ENCODE results near the gene FGFBP1.
"Not testable (repeated sequence)": the region's sequence is repeated elsewhere in the genome, so short reads cannot be mapped to it uniquely, and the experiment has no call there.

FGFBP1 gene

DNA sequence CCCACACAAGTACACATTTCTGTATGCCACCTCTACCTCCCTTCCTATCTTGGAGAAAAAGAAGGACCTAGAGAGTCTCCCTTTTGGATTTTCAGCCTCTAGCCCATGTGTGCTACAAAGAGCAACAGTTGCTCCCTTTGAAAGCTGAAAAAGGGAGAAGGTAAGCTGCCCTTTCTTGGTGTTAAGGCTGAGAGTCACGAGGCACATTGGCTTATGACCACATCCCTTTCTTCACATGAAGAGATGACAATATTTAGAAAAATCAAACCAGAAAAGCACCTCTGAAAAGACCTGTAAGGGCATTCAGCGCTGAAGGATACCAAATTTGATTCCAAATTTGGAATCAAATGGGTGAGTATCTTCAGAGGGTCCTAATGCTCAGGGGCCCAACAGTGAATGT is 6.4 kb upstream of the FGFBP1 start:
- no peak for DNase-seq

GRCh38 chr4:15942283-15942682 is 3.7 kb upstream of the FGFBP1 start:
- DNase-seq, result no peak

DNA sequence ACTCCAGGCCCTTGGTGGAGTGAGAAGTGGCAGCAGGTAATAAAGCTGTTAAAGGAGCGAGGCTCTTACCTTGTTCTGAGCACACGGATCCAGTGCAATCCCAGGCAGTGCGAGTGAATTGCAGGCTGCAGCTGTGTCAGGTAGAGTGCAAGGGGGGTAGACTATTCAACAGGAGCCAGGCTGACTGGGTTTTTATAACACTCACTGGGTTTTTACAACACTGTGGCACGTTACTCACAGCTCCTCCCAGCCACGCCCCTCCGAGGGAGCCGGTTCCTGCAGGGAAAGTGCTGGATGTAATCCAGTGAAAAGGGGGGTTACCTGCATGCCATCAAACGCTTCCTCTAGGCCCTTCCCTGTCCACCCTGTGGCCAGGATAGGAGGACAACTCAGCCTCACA is 358 bp downstream of the FGFBP1 start:
- no peak for DNase-seq

DNA sequence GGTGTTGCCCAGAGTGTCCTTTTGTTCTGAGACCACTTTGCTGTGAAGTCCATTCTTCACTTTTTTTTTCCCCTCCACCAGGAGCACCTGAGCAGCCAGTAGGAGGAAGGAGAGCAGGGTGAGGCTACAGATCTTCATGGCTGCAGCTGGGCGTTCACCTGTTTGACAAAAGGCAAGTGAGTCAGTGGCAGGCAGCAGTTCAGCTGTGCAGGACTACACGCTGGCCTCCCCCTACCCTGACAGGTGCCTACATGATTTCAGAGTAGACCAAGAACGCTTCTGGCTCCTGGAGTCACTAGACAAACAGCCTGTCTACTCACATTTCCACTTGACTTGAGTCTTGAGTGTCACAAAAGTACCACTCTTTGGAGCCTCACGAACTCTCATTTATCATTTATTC is 2.0 kb downstream of the FGFBP1 start:
- no peak for DNase-seq

GRCh38 chr4:15935504-15936402 is 2.8 kb downstream of the FGFBP1 start:
- DNase-seq, result no peak

- DNase-seq, result no peak
Measured at GRCh38 chr4:15934259-15934658, 4.3 kb downstream of the FGFBP1 start.

DNA sequence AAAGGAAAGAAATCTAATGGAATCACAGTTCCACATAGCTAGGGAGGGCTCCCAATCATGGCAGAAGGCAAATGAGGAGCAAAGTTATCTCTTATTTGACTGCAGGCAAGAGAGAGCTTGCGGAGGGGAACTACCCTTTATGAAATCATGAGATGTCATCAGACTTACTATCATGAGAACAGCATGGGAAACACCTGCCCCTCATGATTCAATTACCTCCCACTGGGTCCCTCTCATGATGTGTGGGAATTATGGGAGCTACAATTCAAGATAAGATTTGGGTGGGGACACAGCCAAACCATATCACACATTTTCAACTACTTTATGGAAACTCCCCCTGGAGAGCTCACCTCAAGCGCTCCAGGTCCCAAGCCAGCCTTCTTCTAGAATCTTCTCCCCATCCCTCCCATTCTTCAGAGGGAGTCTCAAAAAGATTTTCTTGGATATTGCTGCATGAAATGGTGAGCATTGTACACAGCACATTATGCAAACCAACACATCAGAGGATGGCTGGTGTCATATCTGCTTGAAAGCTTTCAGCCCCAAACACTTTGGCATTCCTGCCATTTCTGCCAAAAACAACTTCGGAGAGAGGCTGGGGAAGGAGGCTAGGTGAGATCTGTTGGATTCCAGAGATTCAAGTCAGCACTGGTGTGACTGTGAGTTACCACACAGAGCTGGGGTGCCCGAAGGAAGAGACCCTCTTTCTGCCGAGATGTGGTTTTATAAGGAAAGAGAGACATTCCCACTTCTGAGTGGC is 6.9 kb downstream of the FGFBP1 start:
- no peak for DNase-seq

- no peak for DNase-seq
Measured at GRCh38 chr4:15930314-15930713, 8.2 kb downstream of the FGFBP1 start.

- DNase-seq, result no peak
Measured at GRCh38 chr4:15929540-15929939, 9.0 kb downstream of the FGFBP1 start.

DNA sequence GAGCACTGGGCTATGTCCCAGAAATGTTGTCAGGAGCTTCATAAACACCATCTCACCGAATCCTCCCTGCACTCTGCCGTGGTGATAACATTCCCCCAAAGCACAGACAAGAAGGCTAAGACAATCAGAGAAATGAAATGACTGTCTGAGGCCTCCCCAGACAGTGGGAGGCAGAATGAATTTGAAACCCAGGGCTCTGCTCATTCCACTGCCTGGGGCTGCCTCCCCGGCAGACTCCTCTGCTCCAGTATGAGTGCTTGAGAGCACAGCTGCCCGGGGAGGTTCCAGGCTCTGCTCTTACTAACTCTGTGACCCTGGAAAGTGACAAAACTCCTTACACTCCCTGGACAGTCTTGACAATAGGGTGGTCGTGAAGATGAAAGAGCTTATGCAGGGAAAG is 9.7 kb downstream of the FGFBP1 start:
- no peak for DNase-seq

DNA sequence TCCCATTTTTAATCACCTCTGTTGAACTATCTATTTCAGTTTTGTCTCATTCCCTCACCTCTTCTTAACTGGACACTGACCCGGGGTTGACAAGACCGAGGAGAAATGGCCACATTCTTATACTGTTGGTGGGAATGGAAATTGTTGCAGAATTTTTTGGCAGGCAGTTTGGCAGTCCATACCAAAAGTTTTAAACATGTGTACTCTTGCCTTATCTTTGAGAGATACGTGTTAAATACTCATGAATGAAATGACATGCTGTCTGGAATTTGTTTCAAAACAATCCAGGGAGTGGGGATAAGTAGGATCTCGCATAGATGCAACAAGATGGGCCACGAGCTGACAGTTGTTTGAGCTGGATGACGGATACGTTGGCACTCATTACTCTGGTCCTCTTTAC is 12.1 kb downstream of the FGFBP1 start:
- DNase-seq, result no peak

DNA sequence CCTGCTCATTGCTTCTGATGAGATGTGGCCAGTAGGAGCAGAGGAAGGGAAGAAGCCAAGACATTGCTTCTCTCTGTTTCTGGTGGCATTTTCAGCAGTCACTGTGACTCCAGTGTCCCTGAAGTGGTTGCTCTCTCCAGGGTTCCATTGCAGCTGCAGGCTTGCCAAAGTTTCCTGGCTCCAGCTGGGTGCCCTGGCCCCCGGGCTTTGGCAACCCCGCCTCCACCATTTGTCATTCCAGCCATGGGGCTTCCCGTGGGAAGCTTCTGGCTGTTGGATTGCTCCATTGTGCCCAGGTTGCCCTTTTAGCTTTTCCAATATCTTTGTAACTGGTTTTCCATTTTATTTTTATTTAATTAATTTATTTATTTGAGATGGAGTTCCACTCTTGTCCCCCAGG is 12.7 kb downstream of the FGFBP1 start:
- DNase-seq, result no peak

DNA sequence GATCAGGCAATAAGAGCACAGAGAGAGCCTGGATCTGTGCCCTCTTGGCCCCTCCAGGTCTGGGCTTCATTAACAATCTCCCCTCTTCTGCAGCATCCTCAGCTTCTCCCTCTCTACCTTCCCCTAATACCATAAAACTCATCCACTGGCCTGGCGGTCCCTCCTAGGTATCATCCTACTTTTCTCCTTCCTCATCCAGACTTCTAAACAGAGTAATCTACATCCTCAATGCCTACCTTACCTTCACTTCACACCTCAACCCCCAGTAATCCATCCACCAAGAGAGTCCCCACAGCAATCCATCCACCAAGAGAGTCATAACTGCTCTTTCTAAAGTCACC is 17.0 kb downstream of the FGFBP1 start:
- no peak for DNase-seq

DNA sequence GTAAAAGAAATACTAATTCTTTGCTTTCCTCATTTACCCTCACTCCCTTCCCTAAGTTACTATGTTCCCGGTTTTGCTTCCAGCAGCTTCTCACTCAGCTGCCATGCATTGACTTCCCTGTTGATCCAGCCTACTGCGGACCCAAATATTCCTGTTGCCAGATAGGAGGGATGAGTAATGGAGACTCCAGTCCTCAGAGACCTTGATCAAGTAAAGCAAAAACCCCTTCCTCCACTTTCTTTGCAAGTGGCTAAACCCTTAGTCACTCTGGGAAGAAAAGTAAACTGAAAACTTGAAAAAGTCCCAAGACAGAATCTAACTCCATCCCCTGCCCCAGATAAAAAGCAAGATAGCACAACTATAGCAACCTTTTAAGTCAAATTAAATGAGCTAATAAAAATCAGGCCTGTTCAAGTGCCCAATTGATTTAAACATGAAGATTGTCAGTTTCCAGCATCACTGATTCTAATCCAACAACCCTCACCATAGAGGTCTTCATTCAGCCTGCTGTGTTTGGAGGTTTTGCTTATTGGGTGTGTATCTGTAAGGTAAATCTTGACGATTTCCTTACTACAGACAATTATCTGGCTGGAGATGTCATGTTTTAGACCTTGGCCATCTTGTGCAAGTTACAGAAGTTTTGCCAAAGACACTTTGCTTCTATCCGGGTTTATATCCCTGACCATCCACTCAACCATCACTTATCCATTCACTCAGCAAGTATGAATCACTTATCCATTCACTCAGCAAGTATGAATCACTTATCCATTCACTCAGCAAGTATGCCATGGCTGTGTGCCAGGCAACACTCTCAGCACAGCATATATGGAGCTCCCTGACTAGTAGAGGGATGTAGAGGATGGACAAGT is 17.6 kb downstream of the FGFBP1 start:
- DNase-seq, result no peak

DNA sequence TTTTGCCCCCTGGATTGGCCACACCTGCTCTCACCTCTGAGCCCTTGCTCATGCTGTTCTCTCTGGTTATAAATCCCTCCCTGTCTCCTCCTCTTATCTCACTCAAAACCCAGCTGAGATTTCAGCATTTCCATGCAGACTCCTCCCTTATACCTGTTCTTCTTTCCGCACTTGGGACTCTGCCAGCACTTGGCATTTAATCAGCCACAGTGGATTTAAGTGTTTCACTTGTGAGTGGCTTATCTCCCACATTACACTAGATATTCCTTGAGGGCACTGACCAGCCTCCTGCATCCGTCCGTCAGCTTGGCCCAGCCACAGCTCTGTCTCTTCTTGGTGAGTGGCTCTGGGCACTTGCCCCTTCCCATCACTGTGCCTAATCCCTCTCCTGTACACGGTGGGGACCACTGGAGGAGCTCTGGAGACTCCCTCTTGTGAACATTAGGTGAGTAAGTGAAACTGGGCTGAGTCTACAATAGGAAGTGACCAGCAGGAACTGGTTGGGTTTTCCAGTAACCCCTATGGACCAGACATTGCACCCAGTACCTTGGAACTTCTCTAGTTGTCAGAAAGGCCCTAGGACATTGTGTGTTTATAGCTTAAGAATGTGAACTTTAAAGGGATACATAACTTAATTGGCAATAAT is 19.9 kb downstream of the FGFBP1 start:
- DNase-seq, result no peak

DNA sequence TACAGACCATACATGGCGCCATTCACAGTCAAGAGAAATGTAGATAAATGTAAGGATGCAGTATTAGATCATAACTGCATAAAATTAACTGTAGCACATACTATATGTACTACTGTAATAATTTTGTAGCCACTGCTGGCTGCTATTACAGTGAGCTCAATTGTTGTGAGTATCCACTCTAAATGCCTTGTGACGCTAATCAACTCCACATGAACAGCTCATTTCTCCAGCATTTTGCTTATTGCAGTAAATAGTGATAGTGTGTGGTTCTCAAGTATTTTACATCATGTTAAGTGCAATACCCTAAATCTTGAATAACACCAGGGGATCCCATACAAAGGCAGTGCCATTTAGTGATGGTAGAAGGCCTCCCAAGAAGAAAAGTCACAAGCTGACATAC is 21.2 kb downstream of the FGFBP1 start:
- no peak for DNase-seq

DNA sequence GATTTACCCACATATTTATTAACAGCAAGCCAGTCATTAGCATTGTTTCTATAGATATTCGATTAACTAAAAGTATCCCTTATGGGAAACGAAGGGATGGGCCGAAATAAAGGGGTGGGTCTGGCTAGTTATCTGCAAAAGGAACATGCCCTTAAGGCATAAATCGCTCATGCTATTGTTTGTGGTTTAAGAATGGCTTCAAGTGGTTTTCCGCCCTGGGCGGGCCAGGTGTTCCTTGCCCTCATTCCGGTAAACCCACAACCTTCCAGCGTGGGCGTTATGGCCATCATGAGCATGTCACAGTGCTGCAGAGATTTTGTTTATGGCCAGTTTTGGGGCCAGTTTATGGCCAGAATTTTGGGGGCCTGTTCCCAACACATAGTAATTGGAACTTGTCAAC is 22.2 kb downstream of the FGFBP1 start:
- not testable (repeated sequence) for DNase-seq

DNA sequence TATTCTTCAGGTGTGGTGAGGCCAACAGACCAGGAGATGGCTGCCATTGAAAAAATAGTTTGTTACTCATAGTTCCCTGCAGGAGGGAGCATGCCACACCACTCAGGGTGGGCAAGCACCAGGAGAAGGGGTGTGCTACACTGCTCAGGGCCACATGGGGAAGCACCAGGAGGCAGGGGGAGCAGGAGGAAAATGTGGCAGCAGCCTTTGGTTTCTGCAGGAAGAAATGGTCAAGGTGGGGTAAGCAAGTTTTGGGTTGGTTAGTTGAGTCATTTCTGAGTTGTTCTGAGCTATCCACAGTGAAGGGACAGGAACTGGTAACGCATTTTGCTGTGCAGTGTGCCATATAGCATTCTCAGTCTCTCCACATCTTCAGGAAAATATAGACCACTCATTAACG is 23.8 kb downstream of the FGFBP1 start:
- DNase-seq, result no peak

DNA sequence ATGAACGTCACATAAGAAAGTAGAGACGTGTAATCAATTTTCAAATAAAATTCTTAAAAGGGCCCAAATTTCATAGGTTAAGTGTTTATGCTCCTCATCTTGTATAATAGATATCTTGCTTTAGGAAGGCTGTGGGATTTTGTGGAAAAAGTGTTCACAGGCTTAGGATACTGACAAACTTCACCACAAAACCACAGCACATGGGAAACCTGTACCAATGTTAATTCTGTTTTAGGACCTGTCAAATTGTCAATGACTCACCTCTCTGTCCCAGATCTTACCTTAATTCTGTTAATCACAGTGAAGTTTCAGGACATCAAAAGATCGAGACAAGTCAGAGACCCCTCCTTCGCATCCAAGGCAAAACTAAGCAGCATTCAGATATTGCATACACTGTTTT is 24.2 kb downstream of the FGFBP1 start:
- no peak for DNase-seq

DNA sequence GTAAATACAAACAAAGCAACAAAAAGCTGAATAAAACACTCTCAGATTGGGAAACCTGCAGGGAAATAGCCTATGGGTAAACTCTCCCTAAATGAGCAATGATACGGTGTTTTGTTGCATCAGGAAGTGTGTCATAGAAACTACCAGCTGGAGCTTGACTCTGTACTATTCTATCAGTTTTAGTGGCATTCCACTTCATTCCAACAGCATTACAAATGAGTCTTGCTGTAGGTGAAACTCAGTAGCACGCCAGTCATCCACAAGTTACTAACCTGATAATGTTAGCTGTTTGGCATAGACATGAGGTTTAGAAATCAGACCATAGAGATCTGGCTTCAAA is 24.9 kb downstream of the FGFBP1 start:
- no peak for DNase-seq

GRCh38 chr4:15912961-15913630 is 25.4 kb downstream of the FGFBP1 start:
- no peak for DNase-seq

GRCh38 chr4:15912236-15912635 is 26.3 kb downstream of the FGFBP1 start:
- no peak for DNase-seq

Data from activated gamma-delta T cell (primary cell).